B cell (primary cell): ENCODE data around the gene NRL. TPM values are rescaled to one million over a fixed set of nuclear protein-coding genes. Genes with fewer than 3 reads are reported as not detected.

ENCODE experiments used
- ATAC-seq: fragments of 200-7000 bp; cut with Tn5 transposase; one replicate; pipeline ENCODE4 v1.10.0; 2021; ENCODE audit warnings: low read depth, mild to moderate bottlenecking, moderate number of reproducible peaks, moderate library complexity
- CTCF ChIA-PET: fragments of 350-600 bp; sonication (Branson Sonifier 250); formaldehyde crosslinking; loops from one replicate; lab custom pipeline; 2021; ENCODE audit warnings: antibody characterized with exemption, inconsistent platforms; lab: Charles Lee
- POLR2A ChIA-PET: fragments of 350-600 bp; sonication (Branson Sonifier 250); formaldehyde crosslinking; loops from one replicate; lab custom pipeline; 2021; ENCODE audit warnings: antibody characterized with exemption; lab: Charles Lee
- DNase-seq: peaks from one replicate; pipeline ENCODE4 v3.0.0; 2013
- H2AFZ ChIP-seq: 2 replicates; pipeline ENCODE4 v1.6.1; 2012; ENCODE audit warnings: mild to moderate bottlenecking, low read depth, low read length; ENCODE audit not compliant: insufficient read depth, poor library complexity, severe bottlenecking
- H3K27ac ChIP-seq, 2 donors: 1 replicate in 1 of 2; 2 replicates in 1 of 2; pipeline ENCODE4 v1.5.1; 2012 to 2013; ENCODE audit warnings: low read length in 2 of 2, mild to moderate bottlenecking in 2 of 2, moderate library complexity in 1 of 2
- H3K27me3 ChIP-seq, 4 experiments: fragments of 200-600 bp in 1 of 4; sonication (generic) in 1 of 4; replicated peaks in 1 of 4; 1 replicate in 2 of 4; 2 replicates in 2 of 4; pipeline versions ENCODE4 v1.6.1 to v1.7.0; 2013 to 2016; ENCODE audit warnings: low read length in 3 of 4, mild to moderate bottlenecking in 2 of 4, mixed read lengths in 1 of 4, moderate library complexity in 1 of 4; ENCODE audit not compliant: insufficient read depth in 4 of 4, control insufficient read depth in 3 of 4; ENCODE audit errors: control extremely low read depth in 1 of 4
- H3K36me3 ChIP-seq, 2 experiments: replicated peaks in 1 of 2; 1 replicate in 1 of 2; 2 replicates in 1 of 2; pipeline versions ENCODE4 v1.6.1 to v1.7.1; 2013; ENCODE audit warnings: low read length in 1 of 2; ENCODE audit not compliant: insufficient read depth in 2 of 2, control insufficient read depth in 1 of 2; ENCODE audit errors: control extremely low read depth in 1 of 2, extremely low read depth in 1 of 2
- H3K4me1 ChIP-seq, 2 donors: fragments of 200-600 bp in 1 of 2; sonication (generic) in 1 of 2; 1 replicate in 1 of 2; 2 replicates in 1 of 2; pipeline versions ENCODE4 v1.5.1 to v1.6.1; 2013 to 2017; ENCODE audit warnings: low read length in 2 of 2; ENCODE audit not compliant: control insufficient read depth in 2 of 2, insufficient read depth in 2 of 2
- H3K4me2 ChIP-seq: replicated peaks from 2 replicates; pipeline ENCODE3; 2012; ENCODE audit warnings: mild to moderate bottlenecking, low read depth, low read length; ENCODE audit not compliant: poor library complexity, severe bottlenecking
- H3K4me3 ChIP-seq, 5 experiments: fragments of 200-600 bp in 1 of 5; sonication (generic) in 1 of 5; 1 replicate in 3 of 5; 2 replicates in 2 of 5; pipeline versions ENCODE4 v1.5.1 to v1.7.0; 2011 to 2016; ENCODE audit warnings: low read length in 4 of 5, mild to moderate bottlenecking in 4 of 5, low read depth in 2 of 5, control low read depth in 1 of 5, moderate library complexity in 1 of 5; ENCODE audit not compliant: insufficient read depth in 1 of 5; ENCODE audit errors: control extremely low read depth in 1 of 5, extremely low read depth in 1 of 5
- H3K79me2 ChIP-seq: fragments of 200-600 bp; sonication (generic); one replicate; pipeline ENCODE4 v1.6.0; 2016; ENCODE audit warnings: low read length; ENCODE audit not compliant: control insufficient read depth, insufficient read depth
- H3K9ac ChIP-seq: fragments of 200-600 bp; sonication (generic); 2 replicates; pipeline ENCODE4 v1.6.1; 2017; ENCODE audit warnings: mild to moderate bottlenecking, low read length, moderate library complexity
- H3K9me3 ChIP-seq, 3 donors: one replicate each; pipeline versions ENCODE4 v1.6.1 to v1.7.1; 2013; ENCODE audit warnings: low read length in 2 of 3; ENCODE audit not compliant: control insufficient read depth in 2 of 3, insufficient read depth in 1 of 3; ENCODE audit errors: control extremely low read depth in 1 of 3
- H4K20me1 ChIP-seq: 2 replicates; pipeline ENCODE4 v1.6.0; 2012; ENCODE audit warnings: mild to moderate bottlenecking, low read length; ENCODE audit not compliant: insufficient read depth, control insufficient read depth, poor library complexity, severe bottlenecking
- H3K27ac Mint-ChIP-seq: one replicate; pipeline ENCODE4 v1.8.0; 2021; ENCODE audit warnings: mixed read lengths
- H3K27me3 Mint-ChIP-seq: one replicate; pipeline ENCODE4 v1.8.0; 2021; ENCODE audit warnings: mixed read lengths
- H3K4me1 Mint-ChIP-seq: one replicate; pipeline ENCODE4 v1.8.0; 2021; ENCODE audit warnings: mixed read lengths
- H3K4me3 Mint-ChIP-seq: one replicate; pipeline ENCODE4 v1.8.0; 2021; ENCODE audit warnings: mixed read lengths
- H3K9me3 Mint-ChIP-seq: one replicate; pipeline ENCODE4 v1.8.0; 2022; ENCODE audit warnings: mixed read lengths; ENCODE audit not compliant: insufficient read depth
- CTCF ChIP-seq: fragments of 200-600 bp; IDR thresholded peaks from one replicate; pipeline ENCODE4 v1.8.0; 2022; ENCODE audit warnings: antibody characterized with exemption, mild to moderate bottlenecking
- EZH2 ChIP-seq: IDR thresholded peaks from 2 replicates; pipeline ENCODE4 v1.6.1; 2012; ENCODE audit warnings: borderline replicate concordance, low read depth, mild to moderate bottlenecking, moderate library complexity, low read length; ENCODE audit not compliant: insufficient read depth, poor library complexity, severe bottlenecking
- WGBS: methylation state at CpG from one replicate; pipeline ENCODE4 v1.1.5; 2013; ENCODE audit warnings: missing lambda C conversion rate; ENCODE audit not compliant: insufficient coverage; 5-methylcytosine and 5-hydroxymethylcytosine counted together
- intact Hi-C: fragments of 100-400 bp; cut with micrococcal nuclease; formaldehyde crosslinking; loops from one replicate; pipeline ENCODE4 v1.10.0; 2022
- polyA plus RNA-seq: library from polyadenylated mRNA; depleted of rRNA; stranded (reverse); fragments of >200 nt; gene quantifications from 2 replicates; pipeline ENCODE4 v1.2.3, GENCODE V29; 2012
- total RNA-seq, 2 donors: library from RNA; stranded (reverse); fragments of 120-200 nt in 1 of 2; gene quantifications; 1 replicate in 1 of 2; 2 replicates in 1 of 2; pipeline versions ENCODE4 v1.2.3 to v1.2.4, GENCODE V29; 2013 to 2022

Gene NRL
- total and polyA plus RNA-seq, 2 donors (not counting 1 experiment from before 2014, with no cell fraction given) = 7.0 to 8.8 TPM

GRCh38 chr14:24078146-24078545, 36.6 kb downstream of the NRL start:
- H4K20me1 ChIP-seq = no peaks in the 10 kb centered on the region
- no peak overlapping the region for H3K4me3 ChIP-seq
- H3K4me3 Mint-ChIP-seq = peak overlapping the region; percentile 5
- H3K27ac ChIP-seq = no peak overlapping the region
- no peak overlapping the region for H3K9ac ChIP-seq
- 49% methylated on average over 2 of the region's 3 CpGs for WGBS
- no peaks in the 10 kb centered on the region for H3K36me3 ChIP-seq
- intact Hi-C loops = no loop called here
- H3K4me1 Mint-ChIP-seq = peaks cover 43% of the 10 kb centered on the region
- no peak overlapping the region for H2AFZ ChIP-seq
- H3K4me2 ChIP-seq = no peak overlapping the region
- no peak for DNase-seq
- H3K4me1 ChIP-seq = peaks cover 31 to 38% of the 10 kb centered on the region in 2 donors
- ChIA-PET POLR2A (no interaction called here), CTCF (no interaction called here)
- no peaks in the 10 kb centered on the region for H3K9me3 ChIP-seq
- H3K27ac Mint-ChIP-seq = no peak overlapping the region
- no peaks in the 10 kb centered on the region for H3K9me3 Mint-ChIP-seq
- H3K27me3 ChIP-seq = no peaks in the 10 kb centered on the region
- ATAC-seq = no peak
- no peak for TF ChIP-seq EZH2
- no peak for TF ChIP-seq CTCF
- no peaks in the 10 kb centered on the region for H3K27me3 Mint-ChIP-seq
- peaks cover 9% of the 10 kb centered on the region for H3K79me2 ChIP-seq

GRCh38 chr14:24077086-24077485, 37.7 kb downstream of the NRL start:
- TF ChIP-seq CTCF = no peak
- no peak overlapping the region for H2AFZ ChIP-seq
- H4K20me1 ChIP-seq = no peaks in the 10 kb centered on the region
- intact Hi-C loops = no loop called here
- no peak overlapping the region for H3K4me3 ChIP-seq
- peaks cover 0 to 3% (median 0%) of the 10 kb centered on the region in 4 experiments for H3K27me3 ChIP-seq
- CTCF ChIA-PET = interaction anchor here (1.2 to 3.8 kb wide), 2 partner anchors 14 to 19 kb away, joined by 5 to 13 read pairs; no protein-coding TSS in a partner anchor
- H3K27ac ChIP-seq = no peak overlapping the region
- Mint-ChIP-seq H3K4me1 (peaks cover 41% of the 10 kb centered on the region), H3K4me3 (no peak overlapping the region), H3K27me3 (no peaks in the 10 kb centered on the region), H3K9me3 (no peaks in the 10 kb centered on the region), H3K27ac (no peak overlapping the region)
- WGBS = 93% methylated on average over 23 of the region's 23 CpGs
- no peak for ATAC-seq
- H3K79me2 ChIP-seq = peaks cover 9% of the 10 kb centered on the region
- POLR2A ChIA-PET = no interaction called here
- H3K9me3 ChIP-seq = no peaks in the 10 kb centered on the region
- peaks cover 31 to 38% of the 10 kb centered on the region in 2 donors for H3K4me1 ChIP-seq
- DNase-seq = no peak
- H3K9ac ChIP-seq = no peak overlapping the region
- H3K36me3 ChIP-seq = no peaks in the 10 kb centered on the region
- no peak overlapping the region for H3K4me2 ChIP-seq
